Esophagus muscularis mucosa (tissue), 3 donors: ENCODE measurements around the gene DUSP15.

ENCODE experiments used
- POLR2A ChIP-seq: fragments of 450-650 bp; IDR thresholded peaks from one replicate; pipeline ENCODE4 v1.6.1; 2017; ENCODE audit warnings: antibody characterized with exemption, moderate library complexity, mild to moderate bottlenecking, low read depth
- POLR2AphosphoS5 ChIP-seq, 2 donors: sonication (generic); formaldehyde crosslinking; IDR thresholded peaks; one replicate each; pipeline ENCODE4 v1.6.1; 2017; ENCODE audit warnings: antibody characterized with exemption in 2 of 2
- TF ChIP-seq, protein P1 (sequence below), 3 experiments: fragments of 200-600 bp in 2 of 3; fragments of 450-650 bp in 1 of 3; sonication (generic) in 2 of 3; IDR thresholded peaks; one replicate each; pipeline ENCODE4 v1.5.1; 2017 to 2019; ENCODE audit warnings: antibody characterized with exemption in 3 of 3, mild to moderate bottlenecking in 2 of 3, moderate library complexity in 1 of 3

- TF ChIP-seq, protein P1, sequence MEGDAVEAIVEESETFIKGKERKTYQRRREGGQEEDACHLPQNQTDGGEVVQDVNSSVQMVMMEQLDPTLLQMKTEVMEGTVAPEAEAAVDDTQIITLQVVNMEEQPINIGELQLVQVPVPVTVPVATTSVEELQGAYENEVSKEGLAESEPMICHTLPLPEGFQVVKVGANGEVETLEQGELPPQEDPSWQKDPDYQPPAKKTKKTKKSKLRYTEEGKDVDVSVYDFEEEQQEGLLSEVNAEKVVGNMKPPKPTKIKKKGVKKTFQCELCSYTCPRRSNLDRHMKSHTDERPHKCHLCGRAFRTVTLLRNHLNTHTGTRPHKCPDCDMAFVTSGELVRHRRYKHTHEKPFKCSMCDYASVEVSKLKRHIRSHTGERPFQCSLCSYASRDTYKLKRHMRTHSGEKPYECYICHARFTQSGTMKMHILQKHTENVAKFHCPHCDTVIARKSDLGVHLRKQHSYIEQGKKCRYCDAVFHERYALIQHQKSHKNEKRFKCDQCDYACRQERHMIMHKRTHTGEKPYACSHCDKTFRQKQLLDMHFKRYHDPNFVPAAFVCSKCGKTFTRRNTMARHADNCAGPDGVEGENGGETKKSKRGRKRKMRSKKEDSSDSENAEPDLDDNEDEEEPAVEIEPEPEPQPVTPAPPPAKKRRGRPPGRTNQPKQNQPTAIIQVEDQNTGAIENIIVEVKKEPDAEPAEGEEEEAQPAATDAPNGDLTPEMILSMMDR (IDR thresholded peaks at IDR 0.05), result no peak
- TF ChIP-seq POLR2AphosphoS5 (IDR thresholded peaks at IDR 0.05) (no peak), POLR2A (no peak)
Measured at GRCh38 chr20:31875671-31876070, 5.3 kb upstream of the DUSP15 start.
